Frontal cortex (tissue), 4 donors: ENCODE results near the gene WASF2. TPM values are rescaled to one million over a fixed set of nuclear protein-coding genes. Genes with fewer than 3 reads are reported as not detected.
A peak's percentile ranks its signal among the peaks of the same experiment; 100 is the strongest.

Source experiments
- DNase-seq, 2 donors: peaks; one replicate each; pipeline ENCODE4 v3.0.0; 2012; ENCODE audit warnings: low spot score in 2 of 2
- FAIRE-seq: peaks from 2 replicates; lab custom pipeline; 2012; peaks lifted over from hg19 to GRCh38; lab: Jason Lieb, UNC
- total RNA-seq: library from RNA; depleted of rRNA; stranded (reverse); fragments of >200 nt; gene quantifications from one replicate; pipeline ENCODE4 v1.2.3, GENCODE V29; 2014
- donor health status: control.
- donor health status: control.
- donor health status: control.

The WASF2 gene
- total RNA-seq, 1 donor from 2014 or later: 4.5 TPM

DNA sequence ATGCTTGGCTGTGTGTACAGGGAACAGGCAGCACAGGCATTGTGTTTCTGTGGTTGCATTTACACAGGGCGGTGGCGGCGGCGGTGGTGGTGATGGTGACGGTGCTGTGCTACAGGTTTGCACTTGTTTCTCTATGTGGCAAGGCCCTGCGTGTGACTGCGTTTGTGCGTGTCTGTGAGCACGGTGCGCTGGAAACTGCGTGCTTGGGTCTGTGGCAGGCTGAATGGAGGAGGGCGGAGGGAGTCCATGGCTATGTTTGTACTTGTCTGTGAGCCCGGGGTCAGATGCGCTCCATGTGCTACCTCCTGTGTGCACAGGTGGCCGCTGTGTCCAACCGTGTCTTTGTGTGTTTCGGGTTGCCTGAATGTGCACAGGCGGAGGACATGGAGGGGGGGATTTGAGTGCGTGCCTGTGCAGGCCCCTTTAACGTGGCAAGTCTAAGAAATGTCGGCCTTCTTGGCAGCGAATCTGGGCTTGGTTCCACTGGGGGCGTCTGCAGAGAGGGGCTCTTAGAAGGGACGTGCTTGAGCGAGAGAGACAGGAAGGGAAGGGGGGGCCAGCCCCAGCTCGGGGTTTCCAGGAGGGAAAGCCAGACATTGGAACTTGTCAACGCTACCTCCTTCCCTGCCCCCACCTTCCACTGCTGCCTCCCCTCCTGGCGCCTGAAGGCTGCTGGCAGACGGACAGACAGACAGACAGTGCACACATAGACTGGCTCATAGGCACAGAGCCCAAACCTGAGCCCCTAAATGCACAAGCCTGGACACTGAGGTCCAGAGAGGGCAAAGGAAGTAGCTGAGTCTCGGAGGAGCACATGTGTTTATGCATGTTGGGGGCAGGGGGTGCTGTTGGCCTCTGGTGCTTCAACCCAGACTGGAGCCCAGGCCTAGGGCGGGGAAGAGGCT is 32.7 kb upstream of the WASF2 start:
- DNase-seq (no peak), FAIRE-seq (no peak)

GRCh38 chr1:27521861-27522431 is 32.0 kb upstream of the WASF2 start:
- FAIRE-seq: no peak
- no peak for DNase-seq

DNA sequence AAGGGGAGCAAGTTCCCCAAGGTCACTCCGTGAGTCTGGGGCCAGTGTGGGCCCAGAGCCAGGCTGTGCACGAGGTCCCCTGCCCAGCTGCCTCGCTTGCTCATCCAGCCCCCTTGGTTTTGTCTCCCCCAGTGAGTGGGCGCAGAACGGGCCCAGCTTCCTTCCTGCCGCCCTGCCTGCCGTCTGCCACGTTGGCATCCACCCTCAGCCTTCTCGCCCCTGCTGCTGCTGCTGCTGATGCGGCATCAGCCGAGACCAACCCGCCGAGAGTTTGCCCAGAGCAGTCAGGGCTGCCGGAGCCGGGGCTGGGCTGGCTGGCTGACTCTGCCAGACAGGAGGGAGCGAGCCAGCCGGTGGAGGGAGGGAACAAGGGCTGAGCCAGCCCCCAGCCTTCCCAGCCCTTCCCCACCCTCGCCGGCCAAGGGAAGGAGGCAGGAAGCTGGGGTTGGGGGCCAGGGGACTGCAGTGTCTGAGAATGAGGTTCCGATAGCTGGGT is 31.4 kb upstream of the WASF2 start:
- no peak for DNase-seq
- no peak for FAIRE-seq

GRCh38 chr1:27520651-27521050 is 30.7 kb upstream of the WASF2 start:
- no peak for DNase-seq
- no peak for FAIRE-seq

DNA sequence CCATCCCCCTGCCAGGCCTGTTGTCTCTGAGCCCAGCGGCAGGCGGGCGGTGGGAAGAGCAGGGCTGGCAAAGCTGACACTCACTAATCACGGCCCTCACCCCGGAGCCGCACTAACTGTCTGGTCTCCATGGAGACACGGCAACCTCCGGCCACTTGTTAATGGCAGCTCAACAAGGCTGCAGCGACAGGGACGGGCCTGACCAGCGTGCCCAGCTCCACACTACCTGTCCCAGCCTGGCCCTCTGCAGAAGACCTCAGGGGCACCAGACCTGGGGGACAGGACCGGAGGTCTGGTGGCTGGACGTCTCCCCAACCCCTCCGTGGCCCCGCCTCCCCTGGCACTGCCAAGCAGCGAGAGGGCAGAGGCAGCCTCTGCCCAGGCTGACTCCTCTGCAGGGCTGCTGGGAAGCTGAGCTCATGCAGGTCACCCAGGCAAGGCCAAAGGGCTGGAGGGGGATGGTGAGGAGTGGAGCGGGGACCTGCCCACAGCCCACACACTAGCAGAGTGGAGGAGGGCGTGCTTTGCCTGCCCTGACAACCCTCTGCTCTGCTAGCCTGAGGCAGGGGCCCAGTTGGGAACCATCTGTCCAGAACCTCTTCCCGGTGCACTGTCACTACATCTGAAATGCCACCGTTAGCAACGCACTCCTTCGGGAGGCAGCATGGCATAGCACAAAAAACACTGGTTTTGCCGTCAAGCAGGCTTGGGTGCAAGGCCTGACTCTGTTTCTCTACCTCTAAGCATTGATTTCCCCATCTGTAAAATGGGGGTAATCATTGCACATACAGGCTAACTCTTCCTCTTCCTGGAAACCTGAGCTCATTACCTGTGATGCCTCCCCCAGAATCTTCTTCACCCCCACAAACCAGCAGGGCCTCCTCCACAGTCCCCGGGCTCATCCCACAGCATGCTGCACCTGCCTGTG is 29.6 kb upstream of the WASF2 start:
- FAIRE-seq (no peak), DNase-seq (no peak)

DNA sequence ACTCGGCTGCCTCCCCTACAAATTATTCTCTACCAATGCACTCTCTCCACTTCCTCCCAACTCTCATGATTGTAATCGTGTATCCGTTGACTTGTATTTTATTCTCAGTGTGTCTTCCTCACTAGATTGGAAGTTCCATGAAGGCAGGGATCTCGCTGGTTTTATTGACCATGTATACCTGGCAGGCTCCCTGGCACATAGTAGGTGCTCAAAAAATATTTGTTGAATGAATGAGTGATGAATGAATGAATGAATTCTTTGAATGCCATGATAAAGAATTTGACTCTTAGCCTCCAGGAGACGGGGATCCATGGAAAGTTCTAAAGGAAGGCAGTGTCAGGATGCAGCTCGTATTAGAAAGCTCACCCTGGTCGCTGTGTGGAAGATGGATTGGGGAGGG is 28.8 kb upstream of the WASF2 start:
- FAIRE-seq (no peak), DNase-seq (no peak)

DNA sequence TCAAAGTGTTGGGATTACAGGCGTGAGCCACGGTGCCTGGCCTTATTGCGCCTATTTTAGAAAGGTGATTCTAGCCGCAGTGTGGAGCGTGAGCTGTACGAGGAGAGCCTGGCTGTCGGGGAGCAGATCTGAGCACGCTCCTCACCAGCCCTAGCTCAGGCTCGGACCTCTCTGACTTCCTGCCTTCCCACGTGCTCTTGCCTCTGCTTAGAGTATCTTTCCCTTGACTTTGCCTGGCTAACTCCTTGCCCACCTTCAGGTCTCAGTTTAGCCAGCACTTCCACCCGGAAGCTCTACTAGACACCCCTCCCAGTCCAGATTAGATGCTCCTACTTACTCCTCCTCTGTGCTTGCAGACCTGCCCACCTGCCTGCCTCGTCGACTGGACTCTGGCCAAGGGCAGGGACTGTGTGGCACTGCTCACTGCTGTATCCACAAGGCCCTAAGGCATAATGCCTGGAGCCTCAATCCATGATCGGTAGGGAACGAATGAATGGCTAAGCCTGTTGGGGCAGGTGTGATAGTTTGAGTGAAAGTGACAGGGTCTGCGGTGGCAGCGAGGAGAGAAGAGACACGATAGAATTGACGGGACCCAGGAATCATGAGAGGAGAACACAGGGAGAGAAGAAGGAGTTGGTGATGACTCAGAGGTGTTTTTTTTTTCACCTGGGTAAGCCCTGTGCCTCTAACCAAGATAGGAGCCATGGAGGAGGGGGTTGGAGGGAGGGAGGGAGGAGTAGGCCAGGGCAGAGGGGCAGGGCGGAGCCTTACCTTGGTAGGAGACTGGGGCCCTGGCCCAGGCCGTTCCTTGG is 28.1 kb upstream of the WASF2 start:
- DNase-seq (no peak), FAIRE-seq (no peak)

GRCh38 chr1:27517301-27517700 is 27.3 kb upstream of the WASF2 start:
- FAIRE-seq (no peak), DNase-seq (no peak)

DNA sequence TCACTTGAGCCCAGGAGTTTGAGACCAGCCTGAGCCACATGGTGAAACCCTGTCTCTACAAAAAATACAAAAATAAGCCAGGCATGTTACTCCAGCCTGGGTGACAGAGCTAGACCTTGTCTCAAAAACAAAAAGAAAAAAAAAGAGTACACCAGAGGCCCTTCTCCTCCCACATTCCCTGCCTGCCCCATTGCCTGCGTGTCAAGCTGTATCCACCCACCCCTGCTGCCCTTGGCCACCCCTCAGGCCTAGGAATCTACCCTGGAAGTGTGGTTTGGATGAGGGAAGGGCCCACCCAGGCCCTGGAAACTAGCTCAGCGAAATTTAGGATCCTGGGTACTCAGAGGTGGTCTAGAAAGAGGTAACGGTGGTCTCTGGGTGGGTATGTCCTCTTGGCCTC is 25.7 kb upstream of the WASF2 start:
- FAIRE-seq: no peak

GRCh38 chr1:27513958-27514357 is 24.0 kb upstream of the WASF2 start:
- FAIRE-seq: no peak
- no peak for DNase-seq

More for the DNA sequence above, 25.7 kb upstream of the WASF2 start:
- DNase-seq: no peak

GRCh38 chr1:27513528-27513927 is 23.6 kb upstream of the WASF2 start:
- FAIRE-seq (no peak), DNase-seq (no peak)

DNA sequence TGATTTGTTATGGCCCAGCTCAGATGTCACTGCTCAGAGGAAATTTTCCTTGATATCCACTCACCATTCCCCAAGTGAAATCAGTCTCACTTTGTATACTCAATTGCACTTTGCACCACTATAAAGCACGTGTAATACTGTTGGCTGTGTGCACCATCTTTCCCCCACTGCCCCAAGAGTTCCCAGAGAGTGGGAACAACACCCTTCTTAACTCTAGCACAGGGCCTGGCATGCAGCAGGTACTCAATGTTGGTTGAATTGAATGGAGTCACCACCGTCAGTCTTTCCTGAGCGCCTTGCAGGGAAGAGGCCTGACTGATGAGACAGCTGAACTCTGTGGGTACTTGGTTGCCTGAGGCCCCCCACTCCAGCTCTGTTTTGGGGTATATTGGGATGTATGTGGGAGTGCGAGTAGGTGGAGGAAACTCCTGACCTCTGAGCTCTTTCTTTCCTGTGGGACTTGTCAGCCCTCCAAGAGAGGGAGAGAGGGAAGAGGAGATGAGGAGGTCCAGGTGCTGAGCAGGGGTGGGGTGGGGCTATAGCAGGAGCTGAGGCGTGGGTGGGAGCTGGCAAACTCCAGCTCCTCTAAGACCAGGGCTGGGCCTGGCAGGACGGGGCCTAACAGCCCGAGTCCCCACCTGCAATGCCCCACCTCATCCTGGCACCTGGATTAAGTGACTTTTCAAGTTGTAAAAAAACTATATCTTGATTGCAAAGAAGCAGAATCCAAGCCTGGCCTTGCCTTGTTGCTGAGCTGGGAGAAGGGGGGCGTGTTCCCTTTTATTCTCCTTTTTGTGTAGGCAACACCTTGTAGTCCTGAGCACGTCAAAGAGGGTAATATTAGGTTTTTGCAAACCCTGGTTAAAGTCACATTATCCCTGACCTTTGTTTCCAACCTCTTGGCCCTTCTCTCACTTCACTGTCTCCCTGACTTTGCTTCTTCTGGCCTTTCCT is 19.4 kb upstream of the WASF2 start:
- FAIRE-seq (no peak), DNase-seq (no peak)

- FAIRE-seq (no peak), DNase-seq (no peak)
These were observed 18.1 kb upstream of the WASF2 start for GRCh38 chr1:27507960-27508665.

DNA sequence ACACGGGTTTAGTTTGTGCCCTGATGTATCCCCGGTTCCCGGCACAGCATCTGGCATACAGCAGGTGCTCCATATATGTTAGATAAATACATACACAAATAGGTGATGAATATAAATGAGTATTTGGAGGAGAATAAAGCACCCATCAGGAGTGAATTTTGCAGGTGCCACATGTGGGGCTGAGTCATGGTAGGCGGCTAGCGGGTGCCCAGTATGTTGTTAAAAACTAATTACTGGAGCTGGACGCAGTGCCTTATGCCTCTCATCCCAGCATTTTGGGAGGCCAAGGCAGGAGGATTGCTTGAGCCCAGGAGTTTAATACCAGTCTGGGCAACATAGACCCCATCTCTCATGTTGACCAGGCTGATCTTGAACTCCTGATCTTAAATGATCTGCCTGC is 16.7 kb upstream of the WASF2 start:
- FAIRE-seq (no peak), DNase-seq (no peak)

DNA sequence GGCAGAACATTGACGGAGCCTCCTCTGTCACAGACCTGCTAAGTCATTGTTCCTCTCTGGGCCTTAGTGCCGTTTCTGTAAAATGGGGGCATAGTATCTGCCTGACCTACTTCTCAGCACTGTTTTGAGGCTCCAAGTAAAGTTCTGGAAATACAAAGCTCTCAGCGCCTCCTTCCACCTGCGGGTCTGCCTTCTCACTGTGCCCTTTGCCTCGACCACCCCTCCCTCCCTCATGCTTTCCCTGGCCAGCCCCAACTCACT is 15.4 kb upstream of the WASF2 start:
- DNase-seq (no peak), FAIRE-seq (no peak)

DNA sequence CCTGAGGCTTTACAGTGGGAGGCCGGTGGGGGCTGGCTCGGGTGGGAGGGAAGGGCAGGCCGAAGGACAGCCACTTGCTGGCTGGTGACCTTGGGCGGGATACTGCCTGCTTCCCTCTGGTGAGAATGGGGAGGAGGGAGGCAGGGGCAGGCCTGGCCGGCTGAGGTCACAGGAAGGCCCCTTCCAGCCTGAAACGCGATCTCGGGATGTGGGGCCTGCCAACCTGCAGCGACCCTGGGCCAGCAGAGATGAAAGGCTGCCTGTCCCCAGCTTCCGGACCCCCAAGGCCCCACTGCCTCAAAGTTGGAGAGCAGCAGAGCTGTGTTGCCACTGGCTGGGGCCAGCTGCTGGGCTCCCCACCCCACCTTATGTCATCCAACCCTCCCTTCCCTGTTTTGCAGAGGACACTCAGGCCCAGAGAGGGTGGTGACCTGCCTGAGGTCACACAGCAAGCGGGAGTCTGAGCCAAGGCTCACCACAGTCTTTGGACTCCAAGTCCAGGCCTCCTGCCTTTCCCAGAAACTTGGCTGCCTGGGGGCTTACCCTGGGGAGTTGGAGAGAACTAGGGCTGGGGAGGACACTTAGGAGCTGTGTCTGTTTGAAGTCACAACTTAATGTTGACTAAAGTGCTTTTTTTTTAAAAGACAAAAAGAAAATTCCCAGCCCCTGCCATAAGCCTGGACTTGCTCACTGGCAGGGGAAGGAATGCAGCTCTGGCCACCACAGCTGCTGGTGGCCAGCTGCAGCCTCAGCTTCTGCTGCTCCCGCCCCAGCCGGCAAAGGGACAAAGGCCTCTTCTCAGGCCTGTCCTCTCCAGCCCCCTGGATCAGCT is 14.8 kb upstream of the WASF2 start:
- no peak for FAIRE-seq

More for the DNA sequence above, 14.8 kb upstream of the WASF2 start:
- DNase-seq: peak; percentile 74 to 76
